Measurements from ENCODE around the gene C5. TPM values are rescaled to one million over a fixed set of nuclear protein-coding genes. Genes with fewer than 3 reads are reported as not detected.
A peak's percentile ranks its signal among the peaks of the same experiment; 100 is the strongest.

The C5 gene
- total RNA-seq, 4 donors from 2014 or later = 3.6 to 6.6 (median 4.6) TPM

DNA sequence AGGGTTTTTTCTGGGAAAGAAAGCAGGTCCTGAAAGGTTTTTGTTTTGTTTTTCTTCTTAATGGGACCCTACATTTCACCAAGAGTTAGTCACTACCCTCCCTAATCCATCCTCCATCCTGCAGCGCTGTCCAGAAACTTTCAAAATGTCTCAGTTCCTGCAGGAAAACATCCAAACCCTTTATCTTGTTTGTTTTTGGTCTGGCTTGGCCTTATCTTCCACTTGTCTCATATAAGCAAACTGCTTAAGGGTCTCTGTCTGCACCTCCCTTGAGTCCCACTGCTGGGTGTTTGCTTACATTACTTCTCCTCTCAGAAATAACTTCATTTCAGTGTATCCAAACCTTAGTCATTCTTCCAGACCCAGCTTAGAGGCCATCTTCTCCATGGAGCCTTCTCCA lies 112.5 kb downstream of the C5 start:
- Histone ChIP-seq H3K27ac (replicated peaks in 1 of 4) (peak overlapping the region; percentile 87 to 91 (median 90)), H3K4me3 (no peak overlapping the region), H3K4me1 (peaks cover 32 to 90% (median 78%) of the 10 kb centered on the region in 4 donors), H3K36me3 (no peaks in the 10 kb centered on the region), H3K27me3 (no peaks in the 10 kb centered on the region), H3K9me3 (no peaks in the 10 kb centered on the region)
- no peak for TF ChIP-seq EP300 (IDR thresholded peaks at IDR 0.05)
- TF ChIP-seq POLR2A (IDR thresholded peaks at IDR 0.05; ENCODE audit: low read depth) = no peak
- intact Hi-C loops (cut with DNase I) = loop anchor here (2.0 kb wide), 1 partner anchor 69 kb away; no protein-coding TSS in a partner anchor
- DNase-seq (ENCODE audit: extremely low spot score) = no peak
- WGBS = 75% methylated on average over 1 of the region's 1 CpG

DNA sequence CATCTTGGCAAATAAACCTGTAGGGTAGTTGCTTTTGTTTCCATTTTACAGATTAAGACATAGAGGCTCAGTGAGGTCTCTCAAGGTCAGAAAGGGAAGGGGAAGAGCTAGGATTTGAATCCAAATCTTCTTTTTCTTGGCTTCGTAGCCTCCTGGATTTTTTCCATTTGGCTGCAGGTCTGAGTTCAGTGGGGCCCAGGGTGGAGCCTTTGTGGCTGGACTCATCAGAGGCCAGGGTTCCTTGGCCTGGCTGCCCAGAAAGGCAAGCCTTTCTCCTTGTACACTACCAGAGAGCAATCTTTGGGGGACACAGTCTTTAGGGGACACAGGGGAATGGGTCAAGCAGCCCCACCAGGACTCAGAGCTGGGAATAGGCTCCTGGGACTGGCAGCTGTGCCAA lies 112.9 kb downstream of the C5 start:
- TF ChIP-seq POLR2AphosphoS5 (IDR thresholded peaks at IDR 0.05) (no peak), POLR2A (IDR thresholded peaks at IDR 0.05; ENCODE audit: low read depth) (no peak), EP300 (IDR thresholded peaks at IDR 0.05) (no peak)
- TF ChIP-seq, protein P1, sequence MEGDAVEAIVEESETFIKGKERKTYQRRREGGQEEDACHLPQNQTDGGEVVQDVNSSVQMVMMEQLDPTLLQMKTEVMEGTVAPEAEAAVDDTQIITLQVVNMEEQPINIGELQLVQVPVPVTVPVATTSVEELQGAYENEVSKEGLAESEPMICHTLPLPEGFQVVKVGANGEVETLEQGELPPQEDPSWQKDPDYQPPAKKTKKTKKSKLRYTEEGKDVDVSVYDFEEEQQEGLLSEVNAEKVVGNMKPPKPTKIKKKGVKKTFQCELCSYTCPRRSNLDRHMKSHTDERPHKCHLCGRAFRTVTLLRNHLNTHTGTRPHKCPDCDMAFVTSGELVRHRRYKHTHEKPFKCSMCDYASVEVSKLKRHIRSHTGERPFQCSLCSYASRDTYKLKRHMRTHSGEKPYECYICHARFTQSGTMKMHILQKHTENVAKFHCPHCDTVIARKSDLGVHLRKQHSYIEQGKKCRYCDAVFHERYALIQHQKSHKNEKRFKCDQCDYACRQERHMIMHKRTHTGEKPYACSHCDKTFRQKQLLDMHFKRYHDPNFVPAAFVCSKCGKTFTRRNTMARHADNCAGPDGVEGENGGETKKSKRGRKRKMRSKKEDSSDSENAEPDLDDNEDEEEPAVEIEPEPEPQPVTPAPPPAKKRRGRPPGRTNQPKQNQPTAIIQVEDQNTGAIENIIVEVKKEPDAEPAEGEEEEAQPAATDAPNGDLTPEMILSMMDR (IDR thresholded peaks at IDR 0.05) = no peak

DNA sequence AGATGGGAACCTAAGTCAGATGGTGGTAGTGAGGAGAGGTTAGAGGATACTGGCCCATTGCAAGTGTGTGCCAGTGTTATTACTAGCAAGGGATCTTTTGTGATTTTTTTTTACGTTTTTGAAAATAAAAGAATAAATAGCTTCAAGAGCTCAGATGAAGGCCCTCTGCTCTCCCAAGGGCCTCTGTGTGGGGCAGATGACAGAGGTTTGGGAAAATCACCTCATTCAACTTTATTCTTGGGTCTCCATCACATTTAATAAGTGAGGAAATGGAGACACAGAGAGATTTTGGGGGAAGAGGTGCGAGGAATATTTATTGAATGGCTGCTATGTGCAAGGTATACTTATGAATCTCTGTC lies 113.3 kb downstream of the C5 start:
- TF ChIP-seq POLR2A (IDR thresholded peaks at IDR 0.05; ENCODE audit: low read depth) (no peak), POLR2AphosphoS5 (IDR thresholded peaks at IDR 0.05) (no peak), EP300 (IDR thresholded peaks at IDR 0.05) (no peak)
- TF ChIP-seq, protein P1 (IDR thresholded peaks at IDR 0.05) = no peak
- H3K27ac ChIP-seq (replicated peaks in 1 of 4) = peak overlapping the region; percentile 87 to 91 (median 90)
- intact Hi-C loops (cut with DNase I) = loop anchor here (2.0 kb wide), 1 partner anchor 68 kb away; no protein-coding TSS in a partner anchor
- H3K9me3 ChIP-seq = no peaks in the 10 kb centered on the region
- H3K4me1 ChIP-seq = peaks cover 36 to 90% (median 76%) of the 10 kb centered on the region in 4 donors
- no peak overlapping the region for H3K4me3 ChIP-seq
- 47% methylated on average over 2 of the region's 2 CpGs for WGBS
- H3K27me3 ChIP-seq = no peaks in the 10 kb centered on the region
- no peak for DNase-seq (ENCODE audit: extremely low spot score)
- H3K36me3 ChIP-seq = no peaks in the 10 kb centered on the region

More for the DNA sequence above, 112.9 kb downstream of the C5 start:
- Histone ChIP-seq H3K4me1 (peaks cover 33 to 90% (median 76%) of the 10 kb centered on the region in 4 donors), H3K9me3 (no peaks in the 10 kb centered on the region), H3K4me3 (no peak overlapping the region), H3K36me3 (no peaks in the 10 kb centered on the region), H3K27ac (replicated peaks in 1 of 4) (peak overlapping the region; percentile 87 to 91 (median 90)), H3K27me3 (no peaks in the 10 kb centered on the region)
- intact Hi-C loops (cut with DNase I) = loop anchor here (2.0 kb wide), 1 partner anchor 68 kb away; no protein-coding TSS in a partner anchor
- DNase-seq (ENCODE audit: extremely low spot score) = no peak
- 70% methylated on average over 1 of the region's 1 CpG for WGBS

DNA sequence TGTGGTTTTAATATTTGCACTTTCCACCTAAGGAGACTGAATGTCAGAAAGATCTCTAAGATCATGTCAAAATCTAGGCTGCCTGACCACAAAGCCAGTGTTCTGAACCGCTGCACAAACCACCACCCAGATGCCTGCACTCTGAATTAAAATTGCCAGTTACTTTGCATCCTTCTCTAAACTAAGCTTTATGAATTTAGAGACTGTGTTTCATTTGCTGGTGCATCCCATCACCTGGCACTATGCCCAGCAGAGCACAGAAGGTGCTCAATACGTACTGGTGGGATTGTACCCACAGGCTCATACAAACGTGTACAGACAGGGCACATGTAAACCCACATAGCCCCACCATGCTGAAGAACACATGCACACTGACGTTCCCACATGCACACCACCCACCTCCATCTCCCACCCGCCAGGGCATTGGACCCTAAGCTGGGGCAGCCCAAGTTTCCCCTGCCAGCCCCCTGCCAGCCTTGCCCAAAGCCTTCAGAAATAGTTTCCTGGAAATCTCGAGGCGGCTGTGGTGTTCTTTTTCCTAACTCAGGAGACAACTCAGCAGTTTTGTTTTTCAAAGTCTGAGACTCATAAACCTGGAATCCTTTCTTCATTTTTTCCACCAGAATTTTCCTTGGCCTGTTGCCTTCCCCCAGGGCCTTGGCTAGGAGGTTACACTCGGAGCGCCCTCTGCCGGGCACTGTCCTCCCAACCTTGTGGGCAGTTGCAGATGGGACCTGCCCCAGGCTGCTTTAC lies 113.9 kb downstream of the C5 start:
- intact Hi-C loops (cut with DNase I) = loop anchor here (2.0 kb wide), 1 partner anchor 67 kb away; no protein-coding TSS in a partner anchor
- Histone ChIP-seq H3K36me3 (no peaks in the 10 kb centered on the region), H3K4me3 (peak overlapping the region; percentile 32 to 44 (median 37)), H3K27me3 (no peaks in the 10 kb centered on the region), H3K9me3 (no peaks in the 10 kb centered on the region), H3K4me1 (peaks cover 40 to 90% (median 76%) of the 10 kb centered on the region in 4 donors), H3K27ac (replicated peaks in 1 of 4) (peak overlapping the region; percentile 87 to 91 (median 90))
- WGBS = 6% methylated on average over 9 of the region's 10 CpGs
- no peak for TF ChIP-seq EP300 (IDR thresholded peaks at IDR 0.05)
- TF ChIP-seq, protein P1 (IDR thresholded peaks at IDR 0.05) = peak; percentile 91 to 95 (median 95)
- TF ChIP-seq POLR2AphosphoS5 (IDR thresholded peaks at IDR 0.05) = peak; percentile 87 to 91
- TF ChIP-seq POLR2A (IDR thresholded peaks at IDR 0.05; ENCODE audit: low read depth) = no peak
- peak; percentile 99 for DNase-seq (ENCODE audit: extremely low spot score)

DNA sequence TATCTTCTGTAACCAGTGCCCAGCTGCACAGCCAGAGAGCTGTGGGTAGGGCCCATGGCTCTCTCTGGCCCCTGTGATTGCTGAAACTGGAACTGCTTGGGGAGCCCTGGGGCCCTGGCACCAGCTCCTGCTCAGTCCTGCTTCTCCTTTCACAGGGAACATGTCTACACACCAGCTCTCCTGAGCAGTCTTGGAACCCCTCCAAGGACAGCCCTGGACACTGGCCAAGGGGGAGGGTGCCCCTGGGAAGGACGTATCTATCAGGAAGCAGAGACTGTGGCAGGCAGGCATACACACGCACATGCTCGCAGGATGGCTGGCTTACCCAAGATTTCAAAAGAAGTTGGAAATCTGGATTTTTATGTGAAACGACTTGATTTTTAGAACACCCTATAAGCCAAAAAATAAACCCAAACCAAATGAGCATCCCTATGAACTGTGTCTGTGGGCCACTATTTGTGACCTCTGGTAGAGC lies 114.7 kb downstream of the C5 start:
- Histone ChIP-seq H3K4me1 (peaks cover 43 to 87% (median 74%) of the 10 kb centered on the region in 4 donors), H3K27ac (replicated peaks in 1 of 4) (peak overlapping the region; percentile 87 to 91 (median 90)), H3K9me3 (no peaks in the 10 kb centered on the region), H3K36me3 (no peaks in the 10 kb centered on the region), H3K4me3 (peak overlapping the region in 1 of 4 donors; percentile 37), H3K27me3 (no peaks in the 10 kb centered on the region)
- peak; percentile 88 to 91 for TF ChIP-seq POLR2AphosphoS5 (IDR thresholded peaks at IDR 0.05)
- TF ChIP-seq POLR2A (IDR thresholded peaks at IDR 0.05; ENCODE audit: low read depth) = no peak
- DNase-seq (ENCODE audit: extremely low spot score) = peak; percentile 99
- intact Hi-C loops (cut with DNase I) = no loop called here
- 9% methylated on average over 4 of the region's 4 CpGs for WGBS
